ENCODE measurements around the gene UQCR11.

The UQCR11 gene

DNA sequence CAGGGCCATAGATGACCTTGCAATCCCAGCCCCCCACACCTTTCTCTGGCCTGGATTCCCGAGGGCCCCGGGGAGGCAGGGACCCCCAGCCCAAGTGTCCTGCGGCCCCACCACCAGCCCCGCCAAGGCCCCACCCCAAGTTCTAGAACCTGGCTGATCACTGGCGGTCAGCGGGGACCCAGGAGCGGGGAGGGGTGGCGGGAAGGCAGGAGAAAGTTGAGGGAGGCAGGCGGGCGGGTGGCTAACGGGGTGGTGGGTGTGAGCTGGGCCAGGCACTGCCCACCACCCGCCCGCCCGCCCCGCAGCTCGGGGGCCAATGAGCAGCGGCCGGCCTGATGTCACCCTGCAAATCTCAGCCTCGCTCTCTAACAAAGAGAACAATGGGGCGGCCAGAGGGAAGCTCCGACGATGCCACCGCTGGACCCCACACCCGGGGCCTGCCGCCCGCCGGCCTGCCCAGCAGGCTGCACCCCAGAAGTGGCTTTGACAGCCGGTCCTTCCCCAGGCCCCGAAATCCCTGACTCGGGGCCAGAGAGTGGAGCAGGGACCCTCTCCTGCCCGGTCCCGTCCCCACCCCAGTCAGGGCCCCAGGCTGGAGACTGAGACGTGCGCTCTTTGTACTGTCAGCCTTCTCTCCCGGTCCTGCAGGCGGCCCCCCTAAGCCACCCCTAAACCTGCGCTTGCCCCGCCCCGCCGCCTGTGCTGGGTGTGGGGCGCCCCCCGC, 38.7 kb downstream of the UQCR11 start:
- no peak for TF ChIP-seq ZFX (IDR thresholded peaks at IDR 0.05; ENCODE audit: borderline replicate concordance)
- H3K27ac ChIP-seq: peak overlapping the region; percentile 71

DNA sequence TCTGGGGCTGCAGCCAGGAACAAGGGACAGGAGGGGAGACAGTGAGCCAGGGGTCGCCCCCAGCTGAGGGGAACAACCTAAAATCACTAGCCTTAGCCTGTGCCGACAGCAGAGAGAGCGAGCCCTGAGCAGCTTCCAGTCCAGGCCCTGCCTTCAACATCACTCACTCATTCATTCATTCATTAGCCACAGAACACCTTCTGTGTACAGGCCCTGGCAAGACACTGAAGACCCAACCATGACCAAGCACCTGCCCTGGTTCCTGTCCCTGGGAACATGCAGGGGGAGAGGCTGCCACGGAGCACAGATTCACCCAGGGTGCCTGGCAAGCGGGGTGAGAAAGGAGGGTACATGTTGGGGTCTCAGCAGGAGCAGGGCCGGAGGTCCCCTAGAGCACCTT, 42.0 kb downstream of the UQCR11 start:
- no peak overlapping the region for H3K27ac ChIP-seq
- TF ChIP-seq ZFX (IDR thresholded peaks at IDR 0.05; ENCODE audit: borderline replicate concordance): no peak
- TF ChIP-seq, protein P1, sequence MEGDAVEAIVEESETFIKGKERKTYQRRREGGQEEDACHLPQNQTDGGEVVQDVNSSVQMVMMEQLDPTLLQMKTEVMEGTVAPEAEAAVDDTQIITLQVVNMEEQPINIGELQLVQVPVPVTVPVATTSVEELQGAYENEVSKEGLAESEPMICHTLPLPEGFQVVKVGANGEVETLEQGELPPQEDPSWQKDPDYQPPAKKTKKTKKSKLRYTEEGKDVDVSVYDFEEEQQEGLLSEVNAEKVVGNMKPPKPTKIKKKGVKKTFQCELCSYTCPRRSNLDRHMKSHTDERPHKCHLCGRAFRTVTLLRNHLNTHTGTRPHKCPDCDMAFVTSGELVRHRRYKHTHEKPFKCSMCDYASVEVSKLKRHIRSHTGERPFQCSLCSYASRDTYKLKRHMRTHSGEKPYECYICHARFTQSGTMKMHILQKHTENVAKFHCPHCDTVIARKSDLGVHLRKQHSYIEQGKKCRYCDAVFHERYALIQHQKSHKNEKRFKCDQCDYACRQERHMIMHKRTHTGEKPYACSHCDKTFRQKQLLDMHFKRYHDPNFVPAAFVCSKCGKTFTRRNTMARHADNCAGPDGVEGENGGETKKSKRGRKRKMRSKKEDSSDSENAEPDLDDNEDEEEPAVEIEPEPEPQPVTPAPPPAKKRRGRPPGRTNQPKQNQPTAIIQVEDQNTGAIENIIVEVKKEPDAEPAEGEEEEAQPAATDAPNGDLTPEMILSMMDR (IDR thresholded peaks at IDR 0.05): no peak

DNA sequence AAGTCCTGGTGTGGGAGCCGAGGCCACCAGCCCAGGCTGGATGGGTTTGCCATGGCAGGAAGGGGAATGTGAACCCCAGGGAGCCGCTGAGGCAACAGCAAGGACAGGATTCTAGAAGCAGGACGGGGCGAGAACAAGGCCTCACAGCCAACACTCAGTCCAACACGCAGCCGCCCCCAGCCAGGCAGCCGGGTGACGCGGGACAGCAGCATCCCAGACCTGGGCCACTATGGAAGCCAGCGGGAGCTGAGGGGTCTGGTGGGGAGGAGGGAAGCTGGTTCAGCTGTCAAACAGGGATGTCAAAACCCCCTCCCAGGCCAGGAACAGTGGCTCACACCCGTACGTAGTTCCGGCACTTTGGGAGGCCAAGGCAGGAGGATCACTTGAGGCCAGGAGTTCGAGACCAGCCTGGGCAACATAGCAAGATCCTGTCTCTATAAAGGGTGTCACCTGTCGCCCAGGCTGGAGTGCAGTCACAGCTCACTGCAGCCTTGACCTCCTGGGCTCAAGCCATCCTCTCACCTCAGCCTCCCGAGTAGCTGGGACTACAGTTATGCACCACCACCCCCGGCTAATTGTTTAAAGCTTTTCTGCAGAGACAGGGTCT, 43.9 kb downstream of the UQCR11 start:
- no peak overlapping the region for H3K27ac ChIP-seq
- TF ChIP-seq ZFX (IDR thresholded peaks at IDR 0.05; ENCODE audit: borderline replicate concordance): no peak
- TF ChIP-seq, protein P1 (IDR thresholded peaks at IDR 0.05): no peak

DNA sequence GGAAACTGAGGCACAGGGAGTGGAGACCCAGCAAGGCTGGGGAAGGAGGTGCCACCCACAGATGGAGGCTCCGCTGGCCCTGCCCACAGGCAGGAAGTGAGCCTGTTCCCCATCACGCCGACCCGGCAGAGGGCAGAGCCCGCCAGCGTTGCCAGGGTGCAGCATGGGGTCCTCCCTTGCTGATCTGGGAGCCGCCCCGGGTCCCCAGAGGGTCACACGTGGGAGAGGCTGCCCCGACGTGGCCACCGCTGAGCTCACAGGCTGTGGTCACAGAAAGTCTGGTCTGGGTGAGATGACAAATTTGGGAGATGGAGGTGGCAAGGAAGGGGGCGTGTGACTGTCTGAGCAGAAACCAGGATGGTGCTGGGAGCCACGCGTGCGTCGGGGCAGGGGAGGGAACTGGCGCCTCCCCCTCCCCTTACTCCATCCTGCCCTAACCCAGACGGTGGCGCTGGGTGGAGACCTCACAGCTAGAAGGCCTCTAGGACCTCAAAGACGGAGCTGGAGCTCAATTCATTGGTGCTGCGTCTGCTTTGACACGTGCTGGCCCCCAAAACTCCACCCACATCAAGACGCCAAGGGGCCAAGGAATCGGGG, 44.9 kb downstream of the UQCR11 start:
- no peak for TF ChIP-seq ZFX (IDR thresholded peaks at IDR 0.05; ENCODE audit: borderline replicate concordance)
- TF ChIP-seq, protein P1 (IDR thresholded peaks at IDR 0.05): no peak
- H3K27ac ChIP-seq: no peak overlapping the region

DNA sequence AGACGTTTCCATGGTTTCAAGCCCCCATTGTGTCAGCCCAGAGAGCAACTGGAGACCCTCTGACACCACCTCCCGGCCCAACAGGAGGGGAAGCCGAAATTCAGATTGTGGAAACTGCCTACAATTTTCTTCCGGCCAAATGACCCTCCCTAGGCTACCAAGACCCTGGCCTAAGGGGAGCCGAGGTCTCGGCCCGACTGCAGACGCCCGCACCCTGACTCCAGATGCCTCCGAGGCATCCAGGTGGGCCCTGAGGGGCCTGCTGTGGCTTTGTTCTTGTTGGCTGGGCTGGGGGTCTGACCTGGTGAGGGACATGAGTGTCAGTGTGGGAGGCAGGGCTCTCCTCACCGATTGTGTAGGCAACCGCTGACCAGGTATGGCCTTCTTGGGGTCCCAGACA, 46.7 kb downstream of the UQCR11 start:
- H3K27ac ChIP-seq: no peak overlapping the region
- TF ChIP-seq, protein P1 (IDR thresholded peaks at IDR 0.05): no peak
- no peak for TF ChIP-seq ZFX (IDR thresholded peaks at IDR 0.05; ENCODE audit: borderline replicate concordance)

DNA sequence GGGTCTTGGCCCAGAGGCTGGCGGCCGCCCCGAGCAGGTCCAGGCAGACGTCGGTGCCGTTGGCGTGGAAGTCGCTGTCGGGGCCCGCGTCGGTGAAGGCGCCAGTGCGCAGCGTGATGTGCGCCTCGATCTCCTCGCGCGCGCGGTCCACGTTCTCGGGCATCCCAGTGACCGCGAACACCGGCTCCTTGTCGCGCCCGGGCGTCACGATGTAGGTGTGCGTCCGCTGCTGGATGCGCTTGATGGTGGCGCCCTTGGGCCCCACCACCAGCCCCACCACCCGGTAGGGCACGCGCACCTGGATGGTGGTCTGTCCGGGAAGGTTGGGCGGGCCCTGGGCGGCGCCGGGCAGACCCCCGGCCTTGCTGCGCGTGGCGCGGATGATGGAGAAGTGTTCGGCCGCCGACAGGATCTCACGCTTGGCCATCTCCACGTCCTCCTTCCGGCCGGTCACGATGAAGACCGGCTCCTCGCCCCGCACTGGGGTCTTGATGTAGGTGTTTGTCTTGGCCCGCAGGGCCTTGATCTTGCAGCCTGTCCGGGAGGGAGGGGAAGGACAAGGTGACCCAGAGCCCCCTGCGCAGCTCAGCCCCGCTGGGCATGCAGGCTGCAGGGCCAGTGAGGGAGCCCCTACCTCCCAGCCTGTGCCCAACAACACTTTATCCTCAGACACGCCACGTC, 48.7 kb downstream of the UQCR11 start:
- no peak overlapping the region for H3K27ac ChIP-seq
- no peak for TF ChIP-seq ZFX (IDR thresholded peaks at IDR 0.05; ENCODE audit: borderline replicate concordance)
- TF ChIP-seq, protein P1 (IDR thresholded peaks at IDR 0.05): no peak

DNA sequence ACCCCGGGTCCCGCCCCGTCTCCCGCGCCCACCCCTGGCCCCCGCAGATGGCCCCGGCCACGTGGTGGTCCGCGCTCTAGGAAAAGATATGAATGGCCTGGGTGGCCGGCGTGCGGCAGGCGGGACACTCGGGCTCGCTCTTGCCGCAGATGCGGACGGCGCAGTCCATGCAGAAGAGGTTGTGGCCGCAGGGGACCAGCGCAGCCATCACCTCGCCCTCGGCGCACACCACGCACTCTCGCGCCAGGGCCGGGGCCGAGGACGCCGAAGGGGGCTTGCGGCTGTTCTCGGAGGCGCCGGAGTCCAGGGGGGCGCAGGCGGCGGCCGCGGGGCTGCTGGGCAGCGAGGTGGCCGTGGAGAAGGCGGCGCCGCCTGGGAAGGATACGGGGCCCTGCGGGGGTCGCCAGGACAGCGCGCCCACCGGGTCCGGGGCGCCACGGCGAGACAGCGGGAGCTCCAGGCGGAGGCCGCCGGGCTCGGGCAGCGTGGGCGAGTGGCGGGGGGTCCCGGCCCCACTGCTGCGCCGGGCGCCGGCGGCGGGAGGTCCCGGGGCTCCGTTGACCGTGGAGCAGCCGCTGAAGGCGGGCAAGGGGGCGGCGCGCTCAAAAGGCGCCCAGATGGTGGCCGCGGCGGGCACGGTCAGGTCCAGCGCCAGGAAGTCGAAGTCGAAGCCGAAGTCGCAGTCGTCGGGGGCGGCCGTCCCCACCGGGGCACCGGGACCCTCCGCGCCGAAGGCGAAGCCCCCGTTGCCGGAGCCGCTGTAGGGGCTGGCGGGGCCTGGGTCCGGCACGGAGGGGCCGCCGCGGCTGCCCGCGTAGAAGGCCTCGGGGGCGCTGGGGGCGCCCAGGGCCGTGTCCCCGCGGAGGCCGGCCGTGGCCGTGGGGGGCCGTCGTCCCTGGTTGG, 49.5 kb downstream of the UQCR11 start:
- TF ChIP-seq, protein P1 (IDR thresholded peaks at IDR 0.05): no peak
- TF ChIP-seq ZFX (IDR thresholded peaks at IDR 0.05; ENCODE audit: borderline replicate concordance): no peak
- H3K27ac ChIP-seq: no peak overlapping the region

Data from 22Rv1 (cell line).